DND-41 (cell line): ENCODE measurements around the gene BTBD17.

Source experiments
- EZH2 ChIP-seq: IDR thresholded peaks from 3 replicates; pipeline ENCODE4 v1.6.1; 2012; ENCODE audit warnings: borderline replicate concordance, low read depth, mild to moderate bottlenecking, moderate library complexity, low read length, inconsistent platforms; ENCODE audit not compliant: severe bottlenecking
- TF ChIP-seq, protein P1 (sequence below): IDR thresholded peaks from 2 replicates; pipeline ENCODE4 v1.5.1; 2012; ENCODE audit warnings: borderline replicate concordance, low read length, moderate library complexity, mild to moderate bottlenecking; ENCODE audit not compliant: poor library complexity, severe bottlenecking; ENCODE audit errors: extremely low read depth

DNA sequence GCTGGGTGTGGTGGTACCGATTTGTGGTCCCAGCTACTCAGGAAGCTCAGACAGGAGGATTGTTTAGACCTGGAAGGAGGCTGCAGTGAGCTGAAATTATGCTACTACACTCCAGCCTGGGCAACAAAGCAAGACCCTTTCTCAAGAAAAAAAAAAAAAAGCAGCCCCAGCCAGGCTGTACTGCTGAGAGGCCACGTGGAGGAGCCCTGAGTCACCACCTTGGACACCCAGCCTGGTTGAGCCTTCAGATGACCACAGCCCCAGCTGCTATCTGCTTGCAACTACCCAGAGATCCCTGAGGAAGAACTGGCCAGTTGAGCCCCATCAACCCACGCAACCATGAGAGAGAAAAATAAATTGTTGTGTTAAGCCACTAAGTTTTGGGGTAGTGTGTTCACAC lies 46.6 kb upstream of the BTBD17 start:
- TF ChIP-seq EZH2: no peak
- TF ChIP-seq, protein P1, sequence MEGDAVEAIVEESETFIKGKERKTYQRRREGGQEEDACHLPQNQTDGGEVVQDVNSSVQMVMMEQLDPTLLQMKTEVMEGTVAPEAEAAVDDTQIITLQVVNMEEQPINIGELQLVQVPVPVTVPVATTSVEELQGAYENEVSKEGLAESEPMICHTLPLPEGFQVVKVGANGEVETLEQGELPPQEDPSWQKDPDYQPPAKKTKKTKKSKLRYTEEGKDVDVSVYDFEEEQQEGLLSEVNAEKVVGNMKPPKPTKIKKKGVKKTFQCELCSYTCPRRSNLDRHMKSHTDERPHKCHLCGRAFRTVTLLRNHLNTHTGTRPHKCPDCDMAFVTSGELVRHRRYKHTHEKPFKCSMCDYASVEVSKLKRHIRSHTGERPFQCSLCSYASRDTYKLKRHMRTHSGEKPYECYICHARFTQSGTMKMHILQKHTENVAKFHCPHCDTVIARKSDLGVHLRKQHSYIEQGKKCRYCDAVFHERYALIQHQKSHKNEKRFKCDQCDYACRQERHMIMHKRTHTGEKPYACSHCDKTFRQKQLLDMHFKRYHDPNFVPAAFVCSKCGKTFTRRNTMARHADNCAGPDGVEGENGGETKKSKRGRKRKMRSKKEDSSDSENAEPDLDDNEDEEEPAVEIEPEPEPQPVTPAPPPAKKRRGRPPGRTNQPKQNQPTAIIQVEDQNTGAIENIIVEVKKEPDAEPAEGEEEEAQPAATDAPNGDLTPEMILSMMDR: no peak
